HepG2 (cell line): ENCODE measurements around the gene C5AR2. TPM values are rescaled to one million over a fixed set of nuclear protein-coding genes. Genes with fewer than 3 reads are reported as not detected.
A peak's percentile ranks its signal among the peaks of the same experiment; 100 is the strongest.

Experiments
- ATAC-seq: fragments of 200-7000 bp; cut with Tn5 transposase; 3 replicates; pipeline ENCODE4 v1.9.1; 2020; ENCODE audit warnings: mild to moderate bottlenecking, moderate library complexity
- BruUV-seq: library from RNA; stranded (reverse); fragments of 400-500 nt; replicated peaks from 2 replicates; lab custom pipeline; 2021; lab: Mats Ljungman, UMichigan
- CTCF ChIA-PET: fragments of 300-600 bp; formaldehyde crosslinking; extraction: SDS; loops from one replicate; lab custom pipeline; 2021; ENCODE audit warnings: low total read pairs, inconsistent platforms, low intra/inter-chr PET ratio; lab: Yijun Ruan, JAX
- POLR2A ChIA-PET: fragments of 350-600 bp; sonication (Branson Sonifier 250); formaldehyde crosslinking; loops from one replicate; lab custom pipeline; 2020; ENCODE audit warnings: antibody characterized with exemption, inconsistent platforms; lab: Yijun Ruan, JAX
- DNase-seq: peaks from one replicate; pipeline ENCODE4 v3.0.0-alpha.2; 2015; ENCODE audit warnings: low spot score
- FAIRE-seq: peaks from 3 replicates; lab custom pipeline; 2011; peaks lifted over from hg19 to GRCh38; lab: Jason Lieb, UNC
- H2AFZ ChIP-seq: one replicate; pipeline ENCODE4 v1.6.1; 2011; ENCODE audit warnings: low read length, inconsistent platforms
- H3K27ac ChIP-seq: fragments of 300-600 bp; 3 replicates; pipeline ENCODE4 v1.8.0; 2011; ENCODE audit warnings: mixed run types, mild to moderate bottlenecking, mixed read lengths, low read length, inconsistent platforms; ENCODE audit not compliant: insufficient read depth; ENCODE audit errors: extremely low read length
- H3K27me3 ChIP-seq, 2 experiments: fragments of 200-600 bp in 1 of 2; 2 replicates in 1 of 2; 3 replicates in 1 of 2; pipeline versions ENCODE4 v1.6.0 to v1.8.0; 2011; ENCODE audit warnings: low read length in 2 of 2, mild to moderate bottlenecking in 2 of 2, moderate library complexity in 2 of 2, inconsistent platforms in 1 of 2; ENCODE audit not compliant: insufficient read depth in 2 of 2, control insufficient read depth in 1 of 2
- H3K36me3 ChIP-seq, 2 experiments: fragments of 200-600 bp in 1 of 2; replicated peaks in 1 of 2; 2 replicates in 1 of 2; 3 replicates in 1 of 2; pipeline versions ENCODE4 v1.5.1 to v1.8.0; 2011; ENCODE audit warnings: low read length in 2 of 2, inconsistent platforms in 1 of 2; ENCODE audit not compliant: insufficient read depth in 2 of 2, control insufficient read depth in 1 of 2
- H3K4me1 ChIP-seq: 2 replicates; pipeline ENCODE4 v1.5.1; 2012; ENCODE audit warnings: low read length, inconsistent platforms; ENCODE audit not compliant: insufficient read depth
- H3K4me2 ChIP-seq: 2 replicates; pipeline ENCODE4 v1.6.0; 2011; ENCODE audit warnings: low read depth, low read length, inconsistent platforms
- H3K4me3 ChIP-seq, 3 experiments: fragments of 200-600 bp in 1 of 3; sonication (generic), shearing (Covaris generic) in 1 of 3; replicated peaks in 1 of 3; 2 replicates each; pipeline ENCODE4 v1.5.1; 2011 to 2016; ENCODE audit warnings: low read length in 3 of 3, inconsistent platforms in 2 of 3, low read depth in 2 of 3, mild to moderate bottlenecking in 2 of 3, control low read depth in 1 of 3, mixed read lengths in 1 of 3; ENCODE audit not compliant: insufficient read depth in 1 of 3
- H3K79me2 ChIP-seq: one replicate; pipeline ENCODE4 v1.6.1; 2011; ENCODE audit warnings: low read length, inconsistent platforms; ENCODE audit not compliant: insufficient read depth
- H3K9ac ChIP-seq: 2 replicates; pipeline ENCODE4 v1.6.0; 2011; ENCODE audit warnings: mild to moderate bottlenecking, low read depth, low read length, inconsistent platforms; ENCODE audit not compliant: insufficient read depth
- H3K9me3 ChIP-seq: 2 replicates; pipeline ENCODE4 v1.5.1; 2012; ENCODE audit warnings: mild to moderate bottlenecking, low read length
- H4K20me1 ChIP-seq: 2 replicates; pipeline ENCODE4 v1.6.0; 2011; ENCODE audit warnings: inconsistent platforms, mild to moderate bottlenecking, low read length, moderate library complexity; ENCODE audit not compliant: insufficient read depth
- FOSL2 ChIP-seq: sonication (generic); formaldehyde crosslinking; IDR thresholded peaks from 2 replicates; pipeline ENCODE4 v1.4.0; 2020; ENCODE audit warnings: missing genetic modification reagents
- HNF4A ChIP-seq: sonication (generic); formaldehyde crosslinking; IDR thresholded peaks from 2 replicates; pipeline ENCODE4 v1.4.0; 2020; ENCODE audit warnings: missing genetic modification reagents
- NFRKB ChIP-seq: fragments of 450-650 bp; IDR thresholded peaks from 2 replicates; pipeline ENCODE4 v1.6.1; 2017
- PHB2 ChIP-seq: fragments of 450-650 bp; IDR thresholded peaks from 2 replicates; pipeline ENCODE4 v1.6.1; 2018; ENCODE audit not compliant: partially characterized antibody
- ZMYM3 ChIP-seq: sonication (generic); formaldehyde crosslinking; IDR thresholded peaks from 2 replicates; pipeline ENCODE4 v1.5.1; 2020; ENCODE audit warnings: mild to moderate bottlenecking, missing genetic modification reagents
- ZNF747 ChIP-seq: sonication (generic); formaldehyde crosslinking; IDR thresholded peaks from 2 replicates; pipeline ENCODE4 v1.8.1; 2023; ENCODE audit warnings: missing genetic modification reagents, mild to moderate bottlenecking, borderline replicate concordance
- ZNF75D ChIP-seq: sonication (generic); formaldehyde crosslinking; IDR thresholded peaks from 2 replicates; pipeline ENCODE4 v1.8.1; 2023; ENCODE audit warnings: missing genetic modification reagents, mild to moderate bottlenecking, borderline replicate concordance
- WGBS: methylation state at CpG from one replicate; pipeline ENCODE4 v1.1.6; 2017; ENCODE audit warnings: low lambda C conversion rate; 5-methylcytosine and 5-hydroxymethylcytosine counted together
- in situ Hi-C: cut with HindIII; loops from 2 replicates; pipeline ENCODE4 v1.10.0; 2017; ENCODE audit warnings: low pct_unique_long_range_greater_than_20kb; ENCODE audit not compliant: extremely low pct_ligation_motif_present
- intact Hi-C: fragments of 100-400 bp; cut with micrococcal nuclease; formaldehyde crosslinking; loops from one replicate; pipeline ENCODE4 v1.10.0; 2022; ENCODE audit not compliant: unreplicated experiment
- polyA plus RNA-seq, 8 experiments: library from polyadenylated mRNA; depleted of rRNA in 3 of 8; stranded (reverse) in 7 of 8; unstranded in 1 of 8; fragments of >200 nt; fragmentation: Illumina TruSeq in 4 of 8; extraction: Trizol in 4 of 8; gene quantifications; 2 replicates each; pipeline versions ENCODE4 v1.2.1 to v1.2.3, GENCODE V29; 2011 to 2016; ENCODE audit warnings: low read depth in 4 of 8, missing spikeins in 1 of 8, mixed read lengths in 1 of 8; ENCODE audit not compliant: insufficient read depth in 1 of 8
- total RNA-seq, 5 experiments: library from RNA; depleted of rRNA; stranded (reverse); fragments of >200 nt; fragmentation: Illumina TruSeq; extraction: Trizol; gene quantifications; 2 replicates each; pipeline ENCODE4 v1.2.3, GENCODE V29; 2016; ENCODE audit warnings: low read depth in 1 of 5
- TF ChIP-seq, protein P1 (sequence below): sonication (generic); formaldehyde crosslinking; IDR thresholded peaks from 2 replicates; pipeline ENCODE4 v1.4.0; 2020; ENCODE audit warnings: mild to moderate bottlenecking, missing genetic modification reagents
- TF ChIP-seq, protein P2 (sequence below): sonication (generic); formaldehyde crosslinking; IDR thresholded peaks from 2 replicates; pipeline ENCODE4 v1.4.0; 2020; ENCODE audit warnings: mild to moderate bottlenecking, missing genetic modification reagents
- TF ChIP-seq, protein P3 (sequence below): sonication (generic); formaldehyde crosslinking; IDR thresholded peaks from 2 replicates; pipeline ENCODE4 v1.5.1; 2020; ENCODE audit warnings: mild to moderate bottlenecking, missing genetic modification reagents, moderate library complexity

C5AR2 gene
- total and polyA plus RNA-seq, 2 of the 13 experiments (the other 11 are each of a cell fraction or from before 2014, with no cell fraction given) = 0.09 to 0.24 TPM

DNA sequence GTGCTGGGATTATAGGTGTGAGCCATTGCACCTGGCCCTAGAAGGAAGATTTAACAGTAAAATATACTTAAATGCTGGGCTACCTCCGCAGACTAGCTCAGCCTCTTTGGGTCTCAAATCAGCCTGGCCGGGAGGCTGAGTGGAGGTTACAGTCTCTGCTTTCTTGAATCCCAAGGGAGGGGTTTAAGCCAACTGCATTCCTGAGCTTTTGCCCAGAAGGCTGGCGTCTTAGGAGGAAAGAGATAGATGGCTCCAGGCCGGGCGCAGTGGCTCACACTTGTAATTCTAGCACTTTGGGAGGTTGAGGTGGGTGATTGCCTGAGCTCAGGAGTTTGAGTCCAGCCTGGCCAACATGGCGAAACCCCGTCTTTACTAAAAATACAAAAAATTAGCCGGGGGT, 22.9 kb upstream of the C5AR2 start:
- Histone ChIP-seq H3K79me2 (no peaks in the 10 kb centered on the region), H3K36me3 (no peaks in the 10 kb centered on the region), H2AFZ (no peak overlapping the region), H3K4me3 (no peak overlapping the region), H3K9me3 (no peaks in the 10 kb centered on the region), H3K4me2 (peak overlapping the region; percentile 73; the same call in 1 of the 2 replicates), H3K4me1 (peaks cover 55% of the 10 kb centered on the region), H4K20me1 (no peaks in the 10 kb centered on the region), H3K27ac (no peak overlapping the region), H3K27me3 (0 out of 5 replicates have a peak, but pooled peaks cover 0 to 1% of the 10 kb centered on the region in 2 experiments), H3K9ac (no peak overlapping the region)
- in situ Hi-C loops = no loop called here
- no peak for DNase-seq
- ChIA-PET CTCF (no interaction called here), POLR2A (interaction anchor here (1.4 kb wide), 1 partner anchor 40 kb away, joined by 7 read pairs; the partner anchor contains the start of gene DHX34)
- intact Hi-C loops = no loop called here
- BruUV-seq = no TSS peak
- 49% methylated on average over 8 of the region's 8 CpGs for WGBS
- no peak for FAIRE-seq
- ATAC-seq = no peak
- no peak for TF ChIP-seq ZMYM3 (CRISPR knock-in tag)
- TF ChIP-seq ZNF747 (CRISPR knock-in tag) = no peak
- no peak for TF ChIP-seq NFRKB
- TF ChIP-seq, protein P1, sequence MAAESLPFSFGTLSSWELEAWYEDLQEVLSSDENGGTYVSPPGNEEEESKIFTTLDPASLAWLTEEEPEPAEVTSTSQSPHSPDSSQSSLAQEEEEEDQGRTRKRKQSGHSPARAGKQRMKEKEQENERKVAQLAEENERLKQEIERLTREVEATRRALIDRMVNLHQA (CRISPR knock-in tag) = no peak
- no peak for TF ChIP-seq ZNF75D (CRISPR knock-in tag)
- TF ChIP-seq, all 625 proteins: peak for 0

DNA sequence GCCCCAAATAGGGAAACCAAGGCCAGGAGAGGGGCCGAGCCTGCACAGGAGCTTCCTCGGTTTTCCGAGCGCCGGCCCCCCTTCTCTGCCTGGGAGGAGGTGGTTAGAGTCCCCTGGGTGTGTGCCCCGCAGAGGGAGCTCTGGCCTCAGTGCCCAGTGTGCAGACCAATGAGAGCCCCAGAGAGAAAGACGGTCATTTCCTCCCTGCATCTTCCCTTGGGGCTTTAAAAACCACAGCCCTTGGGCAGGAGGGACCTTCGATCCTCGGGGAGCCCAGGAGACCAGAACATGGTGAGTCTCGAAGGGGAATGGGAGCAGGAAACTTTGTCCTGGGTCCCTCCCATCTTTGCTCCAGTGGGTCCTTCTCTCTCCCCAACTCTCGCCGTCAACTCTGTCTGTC, 22.4 kb upstream of the C5AR2 start, which contains the start of gene C5AR1:
Gene C5AR1 (plus strand): TSS at position 254 of the 400 bp plus-strand sequence. CDS start 35 bp downstream, at position 289.
- Histone ChIP-seq H2AFZ (peak within 1 kb of the TSS; percentile 80), H3K4me1 (peaks cover 61% of the 10 kb centered on the region), H3K9ac (peak within 1 kb of the TSS; percentile 26; the same call in 1 of the 2 replicates), H4K20me1 (no peaks in the 10 kb centered on the region), H3K4me3 (peak within 1 kb of the TSS in 1 of 3 experiments; percentile 48; a peak in 1 of 6 replicates), H3K9me3 (no peaks in the 10 kb centered on the region), H3K36me3 (no peaks in the 10 kb centered on the region), H3K79me2 (no peaks in the 10 kb centered on the region), H3K27ac (no peak within 1 kb of the TSS), H3K4me2 (peak within 1 kb of the TSS; percentile 73), H3K27me3 (0 out of 5 replicates have a peak, but pooled peaks cover 0 to 1% of the 10 kb centered on the region in 2 experiments)
- ChIA-PET POLR2A (interaction anchor here (1.4 kb wide), 1 partner anchor 39 kb away, joined by 7 read pairs; the partner anchor contains the start of gene DHX34), CTCF (no interaction called here)
- intact Hi-C loops (no loop called here), in situ Hi-C loops (no loop called here)
- BruUV-seq = no TSS peak
- no peak for FAIRE-seq
- ATAC-seq = peak; percentile 43; the same call in 2 of the 3 replicates
- no peak for DNase-seq
- WGBS = 1% methylated on average over 12 of the region's 12 CpGs
- TF ChIP-seq HNF4A (CRISPR knock-in tag) (no peak), FOSL2 (CRISPR knock-in tag) (no peak), PHB2 (no peak)
- TF ChIP-seq, protein P2, sequence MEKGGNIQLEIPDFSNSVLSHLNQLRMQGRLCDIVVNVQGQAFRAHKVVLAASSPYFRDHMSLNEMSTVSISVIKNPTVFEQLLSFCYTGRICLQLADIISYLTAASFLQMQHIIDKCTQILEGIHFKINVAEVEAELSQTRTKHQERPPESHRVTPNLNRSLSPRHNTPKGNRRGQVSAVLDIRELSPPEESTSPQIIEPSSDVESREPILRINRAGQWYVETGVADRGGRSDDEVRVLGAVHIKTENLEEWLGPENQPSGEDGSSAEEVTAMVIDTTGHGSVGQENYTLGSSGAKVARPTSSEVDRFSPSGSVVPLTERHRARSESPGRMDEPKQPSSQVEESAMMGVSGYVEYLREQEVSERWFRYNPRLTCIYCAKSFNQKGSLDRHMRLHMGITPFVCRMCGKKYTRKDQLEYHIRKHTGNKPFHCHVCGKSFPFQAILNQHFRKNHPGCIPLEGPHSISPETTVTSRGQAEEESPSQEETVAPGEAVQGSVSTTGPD = no peak
- TF ChIP-seq, protein P3, sequence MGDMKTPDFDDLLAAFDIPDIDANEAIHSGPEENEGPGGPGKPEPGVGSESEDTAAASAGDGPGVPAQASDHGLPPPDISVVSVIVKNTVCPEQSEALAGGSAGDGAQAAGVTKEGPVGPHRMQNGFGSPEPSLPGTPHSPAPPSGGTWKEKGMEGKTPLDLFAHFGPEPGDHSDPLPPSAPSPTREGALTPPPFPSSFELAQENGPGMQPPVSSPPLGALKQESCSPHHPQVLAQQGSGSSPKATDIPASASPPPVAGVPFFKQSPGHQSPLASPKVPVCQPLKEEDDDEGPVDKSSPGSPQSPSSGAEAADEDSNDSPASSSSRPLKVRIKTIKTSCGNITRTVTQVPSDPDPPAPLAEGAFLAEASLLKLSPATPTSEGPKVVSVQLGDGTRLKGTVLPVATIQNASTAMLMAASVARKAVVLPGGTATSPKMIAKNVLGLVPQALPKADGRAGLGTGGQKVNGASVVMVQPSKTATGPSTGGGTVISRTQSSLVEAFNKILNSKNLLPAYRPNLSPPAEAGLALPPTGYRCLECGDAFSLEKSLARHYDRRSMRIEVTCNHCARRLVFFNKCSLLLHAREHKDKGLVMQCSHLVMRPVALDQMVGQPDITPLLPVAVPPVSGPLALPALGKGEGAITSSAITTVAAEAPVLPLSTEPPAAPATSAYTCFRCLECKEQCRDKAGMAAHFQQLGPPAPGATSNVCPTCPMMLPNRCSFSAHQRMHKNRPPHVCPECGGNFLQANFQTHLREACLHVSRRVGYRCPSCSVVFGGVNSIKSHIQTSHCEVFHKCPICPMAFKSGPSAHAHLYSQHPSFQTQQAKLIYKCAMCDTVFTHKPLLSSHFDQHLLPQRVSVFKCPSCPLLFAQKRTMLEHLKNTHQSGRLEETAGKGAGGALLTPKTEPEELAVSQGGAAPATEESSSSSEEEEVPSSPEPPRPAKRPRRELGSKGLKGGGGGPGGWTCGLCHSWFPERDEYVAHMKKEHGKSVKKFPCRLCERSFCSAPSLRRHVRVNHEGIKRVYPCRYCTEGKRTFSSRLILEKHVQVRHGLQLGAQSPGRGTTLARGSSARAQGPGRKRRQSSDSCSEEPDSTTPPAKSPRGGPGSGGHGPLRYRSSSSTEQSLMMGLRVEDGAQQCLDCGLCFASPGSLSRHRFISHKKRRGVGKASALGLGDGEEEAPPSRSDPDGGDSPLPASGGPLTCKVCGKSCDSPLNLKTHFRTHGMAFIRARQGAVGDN (CRISPR knock-in tag) = peak; percentile 25; the same call in 1 of the 2 replicates
